ENCODE results near the gene PPM1H.

Gene PPM1H

DNA sequence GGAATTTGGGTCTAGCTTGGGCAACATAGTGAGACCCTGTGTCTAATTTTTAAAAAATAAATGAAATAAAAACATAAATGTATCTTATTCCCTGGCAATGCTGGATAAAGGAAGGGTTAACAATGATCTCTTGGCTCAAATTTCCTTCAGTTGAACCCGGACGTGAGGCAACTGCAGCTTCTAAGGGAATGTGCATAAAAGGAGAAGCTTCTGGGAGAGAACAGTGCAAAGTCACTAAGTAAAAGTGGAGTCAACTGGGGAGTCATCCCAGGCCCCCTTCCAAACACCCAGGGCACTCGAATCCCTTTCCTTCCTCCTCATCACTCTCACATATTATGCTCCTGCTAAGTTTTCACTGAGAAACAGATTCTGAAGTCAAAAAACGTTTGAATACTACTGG is 147.3 kb downstream of the PPM1H start:
- H3K9me2 ChIP-seq (ENCODE audit: low read depth, low read length): no peaks in the 10 kb centered on the region
- H4K20me1 ChIP-seq (ENCODE audit: insufficient read depth, low read length): no peaks in the 10 kb centered on the region
- H3K9me3 ChIP-seq (ENCODE audit: low read length): no peaks in the 10 kb centered on the region
- no peak overlapping the region for H3K9ac ChIP-seq (ENCODE audit: low read length)
- no peaks in the 10 kb centered on the region for H3K27me3 ChIP-seq (ENCODE audit: insufficient read depth, low read length)
- no peaks in the 10 kb centered on the region for H3K4me1 ChIP-seq (ENCODE audit: insufficient read depth, low read length, severe bottlenecking)
- H3K27ac ChIP-seq (ENCODE audit: low read depth, low read length, poor library complexity, severe bottlenecking): no peak overlapping the region
- H3K4me2 ChIP-seq (ENCODE audit: low read length): no peak overlapping the region
- H3K79me2 ChIP-seq (ENCODE audit: insufficient read depth, low read length): no peaks in the 10 kb centered on the region
- no peak overlapping the region for H3K4me3 ChIP-seq (ENCODE audit: low read depth, low read length, poor library complexity, severe bottlenecking)
- H2AFZ ChIP-seq (ENCODE audit: low read length): no peak overlapping the region
- no peaks in the 10 kb centered on the region for H3K36me3 ChIP-seq (ENCODE audit: insufficient read depth, low read length)
- TF ChIP-seq, protein P1, sequence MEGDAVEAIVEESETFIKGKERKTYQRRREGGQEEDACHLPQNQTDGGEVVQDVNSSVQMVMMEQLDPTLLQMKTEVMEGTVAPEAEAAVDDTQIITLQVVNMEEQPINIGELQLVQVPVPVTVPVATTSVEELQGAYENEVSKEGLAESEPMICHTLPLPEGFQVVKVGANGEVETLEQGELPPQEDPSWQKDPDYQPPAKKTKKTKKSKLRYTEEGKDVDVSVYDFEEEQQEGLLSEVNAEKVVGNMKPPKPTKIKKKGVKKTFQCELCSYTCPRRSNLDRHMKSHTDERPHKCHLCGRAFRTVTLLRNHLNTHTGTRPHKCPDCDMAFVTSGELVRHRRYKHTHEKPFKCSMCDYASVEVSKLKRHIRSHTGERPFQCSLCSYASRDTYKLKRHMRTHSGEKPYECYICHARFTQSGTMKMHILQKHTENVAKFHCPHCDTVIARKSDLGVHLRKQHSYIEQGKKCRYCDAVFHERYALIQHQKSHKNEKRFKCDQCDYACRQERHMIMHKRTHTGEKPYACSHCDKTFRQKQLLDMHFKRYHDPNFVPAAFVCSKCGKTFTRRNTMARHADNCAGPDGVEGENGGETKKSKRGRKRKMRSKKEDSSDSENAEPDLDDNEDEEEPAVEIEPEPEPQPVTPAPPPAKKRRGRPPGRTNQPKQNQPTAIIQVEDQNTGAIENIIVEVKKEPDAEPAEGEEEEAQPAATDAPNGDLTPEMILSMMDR (IDR thresholded peaks at IDR 0.05; ENCODE audit: low read length): no peak
- TF ChIP-seq EZH2 (IDR thresholded peaks at IDR 0.05; ENCODE audit: borderline replicate concordance, low read length): no peak
- H3F3A ChIP-seq (ENCODE audit: insufficient read depth, low read length): no peaks in the 10 kb centered on the region

DNA sequence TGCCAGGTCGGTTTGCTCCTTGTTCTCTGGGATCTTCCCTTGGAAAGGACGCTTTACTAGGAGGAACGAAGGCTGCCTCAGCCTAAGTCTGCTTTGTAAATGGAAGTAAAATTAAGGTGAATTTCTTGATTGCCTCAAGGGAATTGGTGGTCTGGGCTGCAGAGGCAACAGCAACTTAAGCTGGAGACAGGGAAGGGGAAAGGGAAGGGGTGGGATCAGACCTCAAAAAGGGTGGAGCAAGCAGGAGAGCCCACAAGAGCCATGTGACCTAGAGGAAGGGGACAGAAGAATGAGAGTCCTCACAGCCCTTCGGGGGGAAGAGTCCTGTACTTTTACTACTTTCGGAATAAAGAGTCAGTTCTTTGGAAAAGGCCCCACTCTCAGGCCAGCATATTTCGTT is 147.9 kb downstream of the PPM1H start:
- no peaks in the 10 kb centered on the region for H3K4me1 ChIP-seq (ENCODE audit: insufficient read depth, low read length, severe bottlenecking)
- H4K20me1 ChIP-seq (ENCODE audit: insufficient read depth, low read length): no peaks in the 10 kb centered on the region
- no peaks in the 10 kb centered on the region for H3K79me2 ChIP-seq (ENCODE audit: insufficient read depth, low read length)
- H3K9me2 ChIP-seq (ENCODE audit: low read depth, low read length): no peaks in the 10 kb centered on the region
- H3K36me3 ChIP-seq (ENCODE audit: insufficient read depth, low read length): no peaks in the 10 kb centered on the region
- H3K27me3 ChIP-seq (ENCODE audit: insufficient read depth, low read length): no peaks in the 10 kb centered on the region
- no peak overlapping the region for H2AFZ ChIP-seq (ENCODE audit: low read length)
- no peaks in the 10 kb centered on the region for H3F3A ChIP-seq (ENCODE audit: insufficient read depth, low read length)
- no peak overlapping the region for H3K4me3 ChIP-seq (ENCODE audit: low read depth, low read length, poor library complexity, severe bottlenecking)
- H3K27ac ChIP-seq (ENCODE audit: low read depth, low read length, poor library complexity, severe bottlenecking): no peak overlapping the region
- no peak for TF ChIP-seq EZH2 (IDR thresholded peaks at IDR 0.05; ENCODE audit: borderline replicate concordance, low read length)
- TF ChIP-seq, protein P1 (IDR thresholded peaks at IDR 0.05; ENCODE audit: low read length): no peak
- H3K9me3 ChIP-seq (ENCODE audit: low read length): no peaks in the 10 kb centered on the region
- H3K4me2 ChIP-seq (ENCODE audit: low read length): no peak overlapping the region
- no peak overlapping the region for H3K9ac ChIP-seq (ENCODE audit: low read length)

DNA sequence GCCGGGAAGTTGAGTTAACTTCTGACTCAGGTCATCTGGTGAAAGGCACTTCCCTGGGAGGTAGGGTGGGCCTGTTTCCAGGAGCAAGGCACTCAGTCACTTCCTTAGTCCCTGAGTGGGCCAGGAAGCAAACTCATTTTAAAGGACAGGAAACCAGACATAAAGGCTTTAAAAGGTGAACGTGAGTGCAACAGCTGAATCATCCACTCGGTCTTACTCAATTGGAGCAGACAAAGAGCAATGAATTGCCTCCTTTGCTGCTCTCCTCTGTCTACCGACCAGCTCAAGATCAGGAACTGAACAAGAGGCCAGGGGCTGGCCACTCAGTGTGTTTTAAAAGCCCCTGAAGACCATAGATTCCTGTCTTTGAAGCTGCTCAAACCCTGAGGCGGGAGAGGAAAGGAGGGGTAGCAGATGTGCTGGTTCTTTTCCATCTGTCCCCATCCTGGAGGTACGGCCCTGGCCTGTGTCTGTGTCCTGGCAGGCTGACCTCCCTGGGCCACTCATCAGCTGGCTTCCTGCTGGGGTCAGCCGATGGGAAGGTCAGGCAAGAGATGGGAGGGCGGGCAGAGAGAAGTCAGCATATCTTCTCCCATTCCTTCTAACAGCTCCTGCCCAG is 148.9 kb downstream of the PPM1H start:
- H3K4me2 ChIP-seq (ENCODE audit: low read length): no peak overlapping the region

More for the DNA sequence above, 148.9 kb downstream of the PPM1H start:
- no peaks in the 10 kb centered on the region for H3K9me3 ChIP-seq (ENCODE audit: low read length)
- no peaks in the 10 kb centered on the region for H4K20me1 ChIP-seq (ENCODE audit: insufficient read depth, low read length)
- no peak for TF ChIP-seq EZH2 (IDR thresholded peaks at IDR 0.05; ENCODE audit: borderline replicate concordance, low read length)
- TF ChIP-seq, protein P1 (IDR thresholded peaks at IDR 0.05; ENCODE audit: low read length): no peak
- no peak overlapping the region for H3K27ac ChIP-seq (ENCODE audit: low read depth, low read length, poor library complexity, severe bottlenecking)
- no peaks in the 10 kb centered on the region for H3K9me2 ChIP-seq (ENCODE audit: low read depth, low read length)
- no peak overlapping the region for H2AFZ ChIP-seq (ENCODE audit: low read length)
- H3K4me1 ChIP-seq (ENCODE audit: insufficient read depth, low read length, severe bottlenecking): no peaks in the 10 kb centered on the region
- H3K4me3 ChIP-seq (ENCODE audit: low read depth, low read length, poor library complexity, severe bottlenecking): no peak overlapping the region
- H3K9ac ChIP-seq (ENCODE audit: low read length): no peak overlapping the region
- no peaks in the 10 kb centered on the region for H3K79me2 ChIP-seq (ENCODE audit: insufficient read depth, low read length)
- no peaks in the 10 kb centered on the region for H3K36me3 ChIP-seq (ENCODE audit: insufficient read depth, low read length)
- H3K27me3 ChIP-seq (ENCODE audit: insufficient read depth, low read length): no peaks in the 10 kb centered on the region
- H3F3A ChIP-seq (ENCODE audit: insufficient read depth, low read length): no peaks in the 10 kb centered on the region

All from OCI-LY1 (cell line).